ENCODE measurements around the gene TMEM37. TPM values are rescaled to one million over a fixed set of nuclear protein-coding genes. Genes with fewer than 3 reads are reported as not detected.

The TMEM37 gene
- total and polyA plus RNA-seq, 2 of the 13 experiments (the other 11 are each of a cell fraction or from before 2014, with no cell fraction given), result 37.7 to 115 TPM

GRCh38 chr2:119402645-119403560, 28.8 kb upstream of the TMEM37 start (continued):
- TF ChIP-seq HINFP (CRISPR knock-in tag; IDR thresholded peaks at IDR 0.05; ENCODE audit: low read depth) (no peak), ZNF329 (CRISPR knock-in tag; IDR thresholded peaks at IDR 0.05; ENCODE audit: low read depth) (no peak), ZNF138 (CRISPR knock-in tag; IDR thresholded peaks at IDR 0.05; ENCODE audit: low read depth) (no peak), ZNF737 (CRISPR knock-in tag; IDR thresholded peaks at IDR 0.05; ENCODE audit: borderline replicate concordance) (no peak), MAFF (IDR thresholded peaks at IDR 0.05; ENCODE audit: low read depth, low read length) (no peak), HMG20B (CRISPR knock-in tag; conservative IDR thresholded peaks at IDR 0.05) (no peak), MATR3 (CRISPR knock-in tag; IDR thresholded peaks at IDR 0.05) (no peak), CREM (IDR thresholded peaks at IDR 0.05) (no peak), CREM (CRISPR knock-in tag; IDR thresholded peaks at IDR 0.05) (no peak), FOSL2 (CRISPR knock-in tag; IDR thresholded peaks at IDR 0.05) (peak; percentile 42; the same call in 1 of the 2 replicates), ESRRA (CRISPR knock-in tag; IDR thresholded peaks at IDR 0.05; ENCODE audit: low read depth) (peak; percentile 95), ZNF670 (CRISPR knock-in tag; IDR thresholded peaks at IDR 0.05; ENCODE audit: borderline replicate concordance) (no peak), ZBTB1 (CRISPR knock-in tag; IDR thresholded peaks at IDR 0.05; ENCODE audit: borderline replicate concordance) (no peak), ZNF501 (CRISPR knock-in tag; IDR thresholded peaks at IDR 0.05) (no peak), ZMYM2 (CRISPR knock-in tag; IDR thresholded peaks at IDR 0.05) (peak; percentile 74), GATAD2A (CRISPR knock-in tag; IDR thresholded peaks at IDR 0.05) (peak; percentile 76), FOXA3 (CRISPR knock-in tag; IDR thresholded peaks at IDR 0.05) (no peak), SAP130 (CRISPR knock-in tag; IDR thresholded peaks at IDR 0.05; ENCODE audit: low read depth) (peak; percentile 47)
- TF ChIP-seq, protein P1, sequence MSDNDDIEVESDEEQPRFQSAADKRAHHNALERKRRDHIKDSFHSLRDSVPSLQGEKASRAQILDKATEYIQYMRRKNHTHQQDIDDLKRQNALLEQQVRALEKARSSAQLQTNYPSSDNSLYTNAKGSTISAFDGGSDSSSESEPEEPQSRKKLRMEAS (IDR thresholded peaks at IDR 0.05), result peak; percentile 29; the same call in 1 of the 2 replicates
- TF ChIP-seq, protein P2, sequence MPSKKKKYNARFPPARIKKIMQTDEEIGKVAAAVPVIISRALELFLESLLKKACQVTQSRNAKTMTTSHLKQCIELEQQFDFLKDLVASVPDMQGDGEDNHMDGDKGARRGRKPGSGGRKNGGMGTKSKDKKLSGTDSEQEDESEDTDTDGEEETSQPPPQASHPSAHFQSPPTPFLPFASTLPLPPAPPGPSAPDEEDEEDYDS (CRISPR knock-in tag; IDR thresholded peaks at IDR 0.05), result no peak
- TF ChIP-seq, protein P3, sequence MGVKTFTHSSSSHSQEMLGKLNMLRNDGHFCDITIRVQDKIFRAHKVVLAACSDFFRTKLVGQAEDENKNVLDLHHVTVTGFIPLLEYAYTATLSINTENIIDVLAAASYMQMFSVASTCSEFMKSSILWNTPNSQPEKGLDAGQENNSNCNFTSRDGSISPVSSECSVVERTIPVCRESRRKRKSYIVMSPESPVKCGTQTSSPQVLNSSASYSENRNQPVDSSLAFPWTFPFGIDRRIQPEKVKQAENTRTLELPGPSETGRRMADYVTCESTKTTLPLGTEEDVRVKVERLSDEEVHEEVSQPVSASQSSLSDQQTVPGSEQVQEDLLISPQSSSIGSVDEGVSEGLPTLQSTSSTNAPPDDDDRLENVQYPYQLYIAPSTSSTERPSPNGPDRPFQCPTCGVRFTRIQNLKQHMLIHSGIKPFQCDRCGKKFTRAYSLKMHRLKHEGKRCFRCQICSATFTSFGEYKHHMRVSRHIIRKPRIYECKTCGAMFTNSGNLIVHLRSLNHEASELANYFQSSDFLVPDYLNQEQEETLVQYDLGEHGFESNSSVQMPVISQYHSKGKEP (CRISPR knock-in tag; IDR thresholded peaks at IDR 0.05), result no peak

All from HepG2 (cell line).